Measurements from ENCODE around the gene CRTAP. TPM values are rescaled to one million over a fixed set of nuclear protein-coding genes. Genes with fewer than 3 reads are reported as not detected.

CRTAP gene
- total and polyA plus RNA-seq, 2 donors from 2014 or later, result 122 to 192 TPM

DNA sequence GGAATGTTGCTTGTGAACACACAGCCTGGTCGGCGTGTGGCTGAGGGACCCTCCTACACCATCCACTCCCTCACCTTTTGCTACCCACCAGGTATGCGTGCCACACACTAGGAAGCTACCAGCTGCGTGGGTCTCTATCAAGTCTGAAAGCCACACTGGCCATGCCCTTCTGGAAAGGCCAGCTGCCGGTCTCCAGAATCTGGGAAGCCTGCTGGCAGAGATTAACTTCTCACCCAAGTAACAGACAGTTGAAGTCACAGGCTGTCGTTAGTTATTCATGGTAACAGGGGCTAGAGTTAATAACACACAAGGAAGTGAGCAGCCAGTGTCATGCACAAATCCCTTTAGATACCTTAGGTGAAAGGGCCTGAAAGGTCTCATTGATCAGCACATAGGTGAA lies 56.7 kb downstream of the CRTAP start:
- Histone ChIP-seq H3K9me3 (ENCODE audit: control insufficient read depth in 2 of 3, insufficient read depth in 1 of 3, low read length in 3 of 3) (no peaks in the 10 kb centered on the region), H3K36me3 (ENCODE audit: control insufficient read depth in 2 of 3, insufficient read depth in 3 of 3, low read length in 3 of 3) (no peaks in the 10 kb centered on the region), H3K4me3 (ENCODE audit: low read length in 3 of 3) (no peak overlapping the region), H3K9ac (ENCODE audit: low read length in 3 of 3) (no peak overlapping the region), H3K4me1 (ENCODE audit: control insufficient read depth in 2 of 3, insufficient read depth in 2 of 3, low read depth in 1 of 3, low read length in 3 of 3) (no peaks in the 10 kb centered on the region), H3K27ac (ENCODE audit: low read depth in 2 of 2, low read length in 2 of 2) (no peak overlapping the region), H3K27me3 (ENCODE audit: control insufficient read depth, insufficient read depth, low read length) (no peaks in the 10 kb centered on the region)
- TF ChIP-seq, protein P1, sequence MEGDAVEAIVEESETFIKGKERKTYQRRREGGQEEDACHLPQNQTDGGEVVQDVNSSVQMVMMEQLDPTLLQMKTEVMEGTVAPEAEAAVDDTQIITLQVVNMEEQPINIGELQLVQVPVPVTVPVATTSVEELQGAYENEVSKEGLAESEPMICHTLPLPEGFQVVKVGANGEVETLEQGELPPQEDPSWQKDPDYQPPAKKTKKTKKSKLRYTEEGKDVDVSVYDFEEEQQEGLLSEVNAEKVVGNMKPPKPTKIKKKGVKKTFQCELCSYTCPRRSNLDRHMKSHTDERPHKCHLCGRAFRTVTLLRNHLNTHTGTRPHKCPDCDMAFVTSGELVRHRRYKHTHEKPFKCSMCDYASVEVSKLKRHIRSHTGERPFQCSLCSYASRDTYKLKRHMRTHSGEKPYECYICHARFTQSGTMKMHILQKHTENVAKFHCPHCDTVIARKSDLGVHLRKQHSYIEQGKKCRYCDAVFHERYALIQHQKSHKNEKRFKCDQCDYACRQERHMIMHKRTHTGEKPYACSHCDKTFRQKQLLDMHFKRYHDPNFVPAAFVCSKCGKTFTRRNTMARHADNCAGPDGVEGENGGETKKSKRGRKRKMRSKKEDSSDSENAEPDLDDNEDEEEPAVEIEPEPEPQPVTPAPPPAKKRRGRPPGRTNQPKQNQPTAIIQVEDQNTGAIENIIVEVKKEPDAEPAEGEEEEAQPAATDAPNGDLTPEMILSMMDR (IDR thresholded peaks at IDR 0.05; ENCODE audit: borderline replicate concordance, extremely low read depth, insufficient read depth), result no peak
- intact Hi-C loops (cut with DNase I), result no loop called here
- FAIRE-seq (no peak), DNase-seq (no peak)

DNA sequence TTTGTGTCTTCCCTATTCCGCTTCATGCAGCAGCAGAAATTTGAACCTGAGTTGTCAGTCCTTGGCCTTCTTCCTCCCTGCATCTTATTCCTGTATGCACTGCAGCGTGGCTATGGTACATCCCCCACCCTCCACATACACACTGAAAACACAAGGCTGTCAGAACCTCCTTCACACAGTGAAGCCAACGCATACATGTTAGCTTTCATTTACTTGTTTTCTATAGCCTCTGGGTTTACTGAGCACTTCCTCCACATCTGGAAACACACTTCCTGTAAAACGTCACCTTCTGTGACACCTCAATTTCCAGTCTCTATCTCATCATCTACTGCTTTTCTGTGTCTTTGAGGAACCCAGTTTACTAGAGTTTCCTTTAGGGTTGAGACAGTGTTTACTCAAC lies 57.8 kb downstream of the CRTAP start:
- no peak for FAIRE-seq
- intact Hi-C loops (cut with DNase I), result no loop called here

DNA sequence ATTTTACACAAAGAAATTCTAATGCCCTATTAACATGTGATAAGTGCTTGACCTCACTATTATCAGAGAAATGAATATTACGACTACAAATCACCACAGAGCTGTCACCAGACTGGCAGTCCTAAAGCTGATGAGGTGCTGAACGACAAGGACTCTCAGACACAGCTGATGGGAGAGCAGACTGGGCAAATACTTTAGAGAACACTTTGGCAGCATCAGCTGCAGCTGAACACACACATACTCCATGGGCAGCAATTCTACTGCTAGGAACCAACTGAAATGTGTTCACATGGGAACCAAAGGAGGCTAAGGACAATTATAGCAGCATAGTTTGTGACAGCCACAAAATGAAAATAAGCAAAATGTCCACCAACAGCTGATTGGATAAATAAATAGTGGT lies 59.3 kb downstream of the CRTAP start:
- no peaks in the 10 kb centered on the region for H3K36me3 ChIP-seq (ENCODE audit: control insufficient read depth in 2 of 3, insufficient read depth in 3 of 3, low read length in 3 of 3)
- no peaks in the 10 kb centered on the region for H3K4me1 ChIP-seq (ENCODE audit: control insufficient read depth in 2 of 3, insufficient read depth in 2 of 3, low read depth in 1 of 3, low read length in 3 of 3)
- no peak overlapping the region for H3K27ac ChIP-seq (ENCODE audit: low read depth in 2 of 2, low read length in 2 of 2)
- DNase-seq (no peak), FAIRE-seq (no peak)
- no peaks in the 10 kb centered on the region for H3K27me3 ChIP-seq (ENCODE audit: control insufficient read depth, insufficient read depth, low read length)
- intact Hi-C loops (cut with DNase I), result no loop called here
- no peaks in the 10 kb centered on the region for H3K9me3 ChIP-seq (ENCODE audit: control insufficient read depth in 2 of 3, insufficient read depth in 1 of 3, low read length in 3 of 3)
- TF ChIP-seq, protein P1 (IDR thresholded peaks at IDR 0.05; ENCODE audit: borderline replicate concordance, extremely low read depth, insufficient read depth), result no peak
- no peak overlapping the region for H3K4me3 ChIP-seq (ENCODE audit: low read length in 3 of 3)
- H3K9ac ChIP-seq (ENCODE audit: low read length in 3 of 3), result no peak overlapping the region

More for the DNA sequence above, 57.8 kb downstream of the CRTAP start:
- H3K27ac ChIP-seq (ENCODE audit: low read depth in 2 of 2, low read length in 2 of 2), result no peak overlapping the region
- H3K9me3 ChIP-seq (ENCODE audit: control insufficient read depth in 2 of 3, insufficient read depth in 1 of 3, low read length in 3 of 3), result no peaks in the 10 kb centered on the region
- no peak overlapping the region for H3K4me3 ChIP-seq (ENCODE audit: low read length in 3 of 3)
- H3K36me3 ChIP-seq (ENCODE audit: control insufficient read depth in 2 of 3, insufficient read depth in 3 of 3, low read length in 3 of 3), result no peaks in the 10 kb centered on the region
- no peak for DNase-seq
- no peak overlapping the region for H3K9ac ChIP-seq (ENCODE audit: low read length in 3 of 3)
- H3K27me3 ChIP-seq (ENCODE audit: control insufficient read depth, insufficient read depth, low read length), result no peaks in the 10 kb centered on the region
- no peaks in the 10 kb centered on the region for H3K4me1 ChIP-seq (ENCODE audit: control insufficient read depth in 2 of 3, insufficient read depth in 2 of 3, low read depth in 1 of 3, low read length in 3 of 3)
- TF ChIP-seq, protein P1 (IDR thresholded peaks at IDR 0.05; ENCODE audit: borderline replicate concordance, extremely low read depth, insufficient read depth), result no peak

DNA sequence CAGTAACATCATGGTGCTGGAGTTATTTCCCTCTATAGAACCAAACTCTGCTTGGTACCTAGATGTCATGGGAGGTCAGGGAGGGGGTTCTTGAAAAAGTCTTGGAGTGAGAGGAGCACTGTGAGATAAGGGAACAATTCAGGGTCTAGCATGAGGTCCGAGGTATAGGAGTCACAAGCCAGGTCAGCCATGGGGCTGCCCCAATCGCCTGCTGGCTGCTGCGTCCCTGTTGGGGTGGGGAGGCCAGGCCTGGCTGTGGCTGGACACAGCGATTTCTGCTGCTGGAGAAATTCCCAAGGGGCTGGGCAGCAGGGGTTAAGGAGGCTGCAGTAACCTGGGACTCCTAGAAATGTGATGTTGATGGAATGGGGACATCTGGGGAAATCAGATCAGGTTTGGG lies 59.9 kb downstream of the CRTAP start:
- no peaks in the 10 kb centered on the region for H3K4me1 ChIP-seq (ENCODE audit: control insufficient read depth in 2 of 3, insufficient read depth in 2 of 3, low read depth in 1 of 3, low read length in 3 of 3)
- FAIRE-seq (no peak), DNase-seq (no peak)
- no peak overlapping the region for H3K9ac ChIP-seq (ENCODE audit: low read length in 3 of 3)
- H3K36me3 ChIP-seq (ENCODE audit: control insufficient read depth in 2 of 3, insufficient read depth in 3 of 3, low read length in 3 of 3), result no peaks in the 10 kb centered on the region
- intact Hi-C loops (cut with DNase I), result no loop called here
- TF ChIP-seq, protein P1 (IDR thresholded peaks at IDR 0.05; ENCODE audit: borderline replicate concordance, extremely low read depth, insufficient read depth), result no peak
- H3K27ac ChIP-seq (ENCODE audit: low read depth in 2 of 2, low read length in 2 of 2), result no peak overlapping the region
- H3K9me3 ChIP-seq (ENCODE audit: control insufficient read depth in 2 of 3, insufficient read depth in 1 of 3, low read length in 3 of 3), result no peaks in the 10 kb centered on the region
- H3K27me3 ChIP-seq (ENCODE audit: control insufficient read depth, insufficient read depth, low read length), result no peaks in the 10 kb centered on the region
- no peak overlapping the region for H3K4me3 ChIP-seq (ENCODE audit: low read length in 3 of 3)

Data from kidney (tissue), 14 donors.